GM12865 (cell line): ENCODE data around the gene GABRP.
"Not testable (repeated sequence)": the region's sequence is repeated elsewhere in the genome, so short reads cannot be mapped to it uniquely, and the experiment has no call there.

Source experiments
- DNase-seq: peaks from one replicate; pipeline ENCODE4 v3.0.0; 2010; ENCODE audit warnings: low read depth
- H3K4me3 ChIP-seq: 2 replicates; pipeline ENCODE4 v1.5.1; 2011; ENCODE audit warnings: mild to moderate bottlenecking, low read depth, low read length, control low read depth
- TF ChIP-seq, protein P1 (sequence below): IDR thresholded peaks from 2 replicates; pipeline ENCODE4 v1.5.1; 2011; ENCODE audit warnings: low read length, control low read depth, low read depth, inconsistent platforms; ENCODE audit not compliant: insufficient read depth; ENCODE audit errors: missing control alignments

GABRP gene

DNA sequence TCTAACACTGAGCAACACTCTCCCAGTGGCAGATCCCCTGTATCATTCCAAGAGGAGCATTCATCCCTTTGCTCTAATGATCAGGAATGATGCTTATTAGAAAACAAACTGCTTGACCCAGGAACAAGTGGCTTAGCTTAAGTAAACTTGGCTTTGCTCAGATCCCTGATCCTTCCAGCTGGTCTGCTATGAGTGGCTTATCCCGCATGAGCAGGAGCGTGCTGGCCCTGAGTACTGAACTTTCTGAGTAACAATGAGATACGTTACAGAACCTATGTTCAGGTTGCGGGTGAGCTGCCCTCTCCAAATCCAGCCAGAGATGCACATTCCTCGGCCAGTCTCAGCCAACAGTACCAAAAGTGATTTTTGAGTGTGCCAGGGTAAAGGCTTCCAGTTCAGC is 29.7 kb downstream of the GABRP start:
- TF ChIP-seq, protein P1, sequence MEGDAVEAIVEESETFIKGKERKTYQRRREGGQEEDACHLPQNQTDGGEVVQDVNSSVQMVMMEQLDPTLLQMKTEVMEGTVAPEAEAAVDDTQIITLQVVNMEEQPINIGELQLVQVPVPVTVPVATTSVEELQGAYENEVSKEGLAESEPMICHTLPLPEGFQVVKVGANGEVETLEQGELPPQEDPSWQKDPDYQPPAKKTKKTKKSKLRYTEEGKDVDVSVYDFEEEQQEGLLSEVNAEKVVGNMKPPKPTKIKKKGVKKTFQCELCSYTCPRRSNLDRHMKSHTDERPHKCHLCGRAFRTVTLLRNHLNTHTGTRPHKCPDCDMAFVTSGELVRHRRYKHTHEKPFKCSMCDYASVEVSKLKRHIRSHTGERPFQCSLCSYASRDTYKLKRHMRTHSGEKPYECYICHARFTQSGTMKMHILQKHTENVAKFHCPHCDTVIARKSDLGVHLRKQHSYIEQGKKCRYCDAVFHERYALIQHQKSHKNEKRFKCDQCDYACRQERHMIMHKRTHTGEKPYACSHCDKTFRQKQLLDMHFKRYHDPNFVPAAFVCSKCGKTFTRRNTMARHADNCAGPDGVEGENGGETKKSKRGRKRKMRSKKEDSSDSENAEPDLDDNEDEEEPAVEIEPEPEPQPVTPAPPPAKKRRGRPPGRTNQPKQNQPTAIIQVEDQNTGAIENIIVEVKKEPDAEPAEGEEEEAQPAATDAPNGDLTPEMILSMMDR, result no peak
- no peak for DNase-seq
- H3K4me3 ChIP-seq, result no peak overlapping the region

DNA sequence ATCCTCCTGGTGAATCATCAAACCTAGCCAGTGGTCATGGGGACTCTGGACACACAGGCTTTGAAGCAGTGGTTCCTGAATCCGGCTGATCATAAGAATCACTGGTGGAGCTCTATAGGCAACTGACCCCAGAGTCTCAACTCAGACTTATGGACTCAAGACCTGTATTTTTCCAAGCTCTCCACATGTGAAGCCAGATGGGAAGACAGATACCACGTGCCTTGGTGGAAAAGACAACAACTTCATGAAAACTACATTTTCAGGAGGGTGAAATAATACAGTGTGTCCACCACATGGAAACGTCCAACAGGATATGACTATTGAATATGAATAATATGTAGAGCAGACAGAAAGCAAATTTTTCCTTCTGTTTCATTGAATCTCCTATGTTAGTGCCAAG is 33.7 kb downstream of the GABRP start:
- no peak overlapping the region for H3K4me3 ChIP-seq
- DNase-seq, result no peak
- TF ChIP-seq, protein P1, result no peak

DNA sequence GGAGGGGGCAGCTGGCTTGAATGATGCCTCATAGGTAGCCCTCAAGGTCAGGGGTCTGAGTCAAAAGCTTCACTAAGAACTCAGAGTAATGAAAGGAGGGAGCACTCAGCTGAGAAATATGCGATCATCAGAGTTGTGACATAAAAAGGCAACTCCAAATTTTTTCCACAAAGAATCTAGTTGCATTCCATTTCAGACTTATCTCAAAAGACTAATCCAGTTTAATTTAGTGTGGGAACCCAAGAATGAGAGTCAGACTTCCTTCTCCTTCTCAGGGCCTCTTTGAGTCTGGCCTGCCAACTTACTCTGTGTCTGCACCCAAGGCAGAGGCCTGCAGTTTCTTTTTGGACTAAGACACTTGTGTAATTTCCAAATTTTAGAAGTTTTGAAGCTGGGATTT is 34.7 kb downstream of the GABRP start:
- DNase-seq, result no peak
- TF ChIP-seq, protein P1, result no peak
- H3K4me3 ChIP-seq, result no peak overlapping the region

DNA sequence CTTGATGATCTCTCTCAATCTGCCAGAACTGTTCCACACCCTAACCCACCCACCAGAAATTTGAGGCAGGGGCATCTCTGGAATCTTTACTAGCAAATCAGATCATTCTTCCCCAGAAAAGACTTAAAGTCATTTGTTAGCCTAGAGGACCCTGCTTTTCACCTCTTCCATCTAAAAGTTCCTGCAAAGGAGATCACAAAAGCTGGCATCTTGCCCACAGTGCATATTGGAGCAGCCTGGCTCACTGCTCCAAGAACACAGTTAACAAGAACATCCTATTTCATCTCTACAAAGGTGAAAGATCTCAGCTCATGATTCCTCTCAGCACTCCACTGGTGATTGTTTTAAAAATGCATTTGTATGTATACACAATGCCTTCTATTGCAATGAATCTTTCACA is 36.3 kb downstream of the GABRP start:
- no peak overlapping the region for H3K4me3 ChIP-seq
- TF ChIP-seq, protein P1, result no peak
- DNase-seq, result no peak

DNA sequence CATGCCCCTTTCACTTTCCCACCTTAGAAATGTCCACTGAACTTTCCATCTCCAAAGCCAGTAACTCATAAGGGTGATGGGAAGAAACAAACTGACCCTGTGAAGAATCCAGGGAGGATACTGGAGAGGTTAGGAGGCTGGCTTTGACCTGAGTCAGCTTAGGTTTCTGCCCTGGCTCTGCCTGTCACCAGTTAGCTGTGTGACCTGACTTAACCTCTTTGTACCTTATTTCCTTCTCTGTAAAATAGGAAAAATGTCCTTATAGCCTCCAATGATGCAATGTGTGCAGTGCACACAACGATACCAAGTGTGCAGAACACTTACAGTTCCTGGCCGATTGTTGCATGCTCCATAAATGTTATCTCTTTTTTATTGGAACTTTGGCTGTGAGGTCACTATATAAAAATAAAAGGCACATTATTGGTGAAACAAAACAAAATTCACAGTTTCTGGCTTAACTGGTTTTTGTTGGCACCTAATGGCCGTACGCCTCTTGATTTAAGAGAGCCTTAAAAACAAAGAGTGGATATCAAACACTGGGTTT is 37.8 kb downstream of the GABRP start:
- no peak for DNase-seq
- TF ChIP-seq, protein P1, result no peak

DNA sequence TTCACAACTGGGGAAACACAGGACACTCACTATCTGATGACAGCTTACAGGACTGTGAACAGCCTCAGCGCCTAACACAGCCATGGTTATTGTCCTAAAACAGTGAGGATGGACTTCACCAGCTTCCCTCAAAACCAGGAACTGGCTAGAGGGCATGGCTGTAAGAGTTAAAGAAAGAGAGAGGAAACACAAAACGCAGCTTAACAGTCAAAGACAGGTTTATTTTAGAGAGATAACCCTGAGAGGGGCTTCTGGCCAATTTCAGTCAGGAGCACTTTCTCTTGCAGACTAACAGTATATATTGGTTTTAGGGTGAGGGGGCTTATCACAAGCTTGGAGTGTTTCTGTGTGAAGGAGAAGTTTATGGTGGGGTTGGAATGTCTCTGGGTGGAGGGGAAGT is 42.6 kb downstream of the GABRP start:
- no peak overlapping the region for H3K4me3 ChIP-seq
- DNase-seq, result no peak
- TF ChIP-seq, protein P1, result no peak

More for the DNA sequence above, 37.8 kb downstream of the GABRP start:
- H3K4me3 ChIP-seq, result no peak overlapping the region

DNA sequence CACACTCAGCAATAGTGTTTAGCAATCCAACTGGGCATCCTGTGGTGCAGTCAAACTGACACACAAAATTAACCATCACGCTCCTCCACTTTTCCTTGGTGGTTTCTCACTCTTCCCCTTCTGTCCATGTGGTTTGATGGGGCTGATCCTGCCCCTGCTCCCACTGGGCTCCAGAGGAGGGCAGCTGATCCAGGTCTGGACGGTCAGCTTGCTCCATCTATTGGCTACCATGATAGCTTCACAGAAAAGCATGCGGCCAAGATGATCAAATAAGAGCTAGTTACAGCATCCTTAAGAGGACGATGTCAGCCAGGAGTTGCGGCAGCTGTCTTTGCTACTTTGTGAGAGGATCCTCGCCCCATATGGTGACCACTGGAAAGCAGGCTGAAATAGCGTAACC is 48.7 kb downstream of the GABRP start:
- no peak for DNase-seq
- no peak overlapping the region for H3K4me3 ChIP-seq
- TF ChIP-seq, protein P1, result no peak

DNA sequence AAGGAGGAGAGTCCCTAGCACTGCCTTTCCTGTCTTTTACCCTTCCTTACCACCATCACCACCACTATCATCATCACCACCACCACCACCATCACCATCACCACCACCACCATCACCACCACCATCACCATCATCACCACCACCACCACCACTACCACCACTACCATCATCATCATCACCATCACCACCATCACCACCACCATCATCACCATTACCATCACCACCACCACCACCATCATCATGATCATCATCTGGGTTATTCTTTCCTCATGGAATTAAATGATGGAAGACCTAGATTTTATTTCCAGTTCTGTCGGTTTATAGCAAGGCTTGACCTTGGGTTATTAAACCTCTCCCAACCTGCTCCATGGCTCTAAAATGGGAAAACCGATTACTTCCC is 50.5 kb downstream of the GABRP start:
- not testable (repeated sequence) for DNase-seq, H3K4me3 ChIP-seq
